OCI-LY3 (cell line): ENCODE results near the gene FFAR3.

Experiments used
- CTCF ChIP-seq: fragments of 200-600, 300-600 bp; sonication (generic); IDR thresholded peaks from 2 replicates; pipeline ENCODE4 v1.5.1; 2014; ENCODE audit warnings: antibody characterized with exemption, low read length, low read depth
- EZH2phosphoT487 ChIP-seq: fragments of 200-600 bp; shearing (Covaris generic); IDR thresholded peaks from 2 replicates; pipeline ENCODE4 v1.6.1; 2018; ENCODE audit warnings: antibody characterized with exemption, mixed run types, low read depth

DNA sequence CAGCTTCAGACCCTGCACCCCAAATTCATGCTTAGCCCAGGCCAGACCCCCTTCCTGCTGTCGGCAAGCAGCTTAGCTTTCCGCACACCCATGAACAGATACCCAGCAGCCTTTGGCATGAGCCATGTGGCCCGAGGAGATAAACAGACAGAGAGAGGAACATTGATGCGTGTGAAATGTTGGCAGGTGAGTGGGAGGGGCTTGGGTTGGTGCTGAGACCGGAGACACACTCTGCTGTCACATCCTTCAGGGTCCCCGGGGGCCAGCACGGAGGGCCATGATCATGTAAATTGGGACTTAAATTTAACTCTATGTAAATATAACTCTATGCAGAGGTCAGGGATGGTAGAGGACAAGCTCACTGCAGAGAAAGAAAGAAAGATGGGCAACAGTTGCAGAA, 27.8 kb upstream of the FFAR3 start:
- TF ChIP-seq CTCF: no peak
- TF ChIP-seq EZH2phosphoT487: no peak
